IPS-18a (cell line): ENCODE data around the gene ETV3.
A peak's percentile ranks its signal among the peaks of the same experiment; 100 is the strongest.

Experiments
- H3K27ac ChIP-seq: one replicate; pipeline ENCODE4 v1.5.1; 2013; ENCODE audit warnings: low read length
- H3K27me3 ChIP-seq: one replicate; pipeline ENCODE4 v1.6.1; 2013; ENCODE audit warnings: mild to moderate bottlenecking, low read length; ENCODE audit not compliant: control insufficient read depth, insufficient read depth
- H3K36me3 ChIP-seq: one replicate; pipeline ENCODE4 v1.6.1; 2013; ENCODE audit warnings: low read depth, low read length; ENCODE audit not compliant: control insufficient read depth
- H3K4me1 ChIP-seq: one replicate; pipeline ENCODE4 v1.6.1; 2013; ENCODE audit warnings: low read depth, low read length; ENCODE audit not compliant: control insufficient read depth
- H3K4me3 ChIP-seq: one replicate; pipeline ENCODE4 v1.5.1; 2013; ENCODE audit warnings: low read length
- H3K9ac ChIP-seq: one replicate; pipeline ENCODE4 v1.6.1; 2013; ENCODE audit warnings: mild to moderate bottlenecking, low read length, moderate library complexity
- H3K9me3 ChIP-seq: one replicate; pipeline ENCODE4 v1.6.1; 2013; ENCODE audit warnings: low read depth, low read length; ENCODE audit not compliant: control insufficient read depth

The ETV3 gene

GRCh38 chr1:157136133-157136532 is 2.1 kb downstream of the ETV3 start:
- Histone ChIP-seq H3K36me3 (peaks cover 50% of the 10 kb centered on the region), H3K4me1 (peaks cover 33% of the 10 kb centered on the region), H3K27ac (no peak overlapping the region), H3K4me3 (peak overlapping the region; percentile 76), H3K9me3 (no peaks in the 10 kb centered on the region), H3K27me3 (no peaks in the 10 kb centered on the region), H3K9ac (no peak overlapping the region)

DNA sequence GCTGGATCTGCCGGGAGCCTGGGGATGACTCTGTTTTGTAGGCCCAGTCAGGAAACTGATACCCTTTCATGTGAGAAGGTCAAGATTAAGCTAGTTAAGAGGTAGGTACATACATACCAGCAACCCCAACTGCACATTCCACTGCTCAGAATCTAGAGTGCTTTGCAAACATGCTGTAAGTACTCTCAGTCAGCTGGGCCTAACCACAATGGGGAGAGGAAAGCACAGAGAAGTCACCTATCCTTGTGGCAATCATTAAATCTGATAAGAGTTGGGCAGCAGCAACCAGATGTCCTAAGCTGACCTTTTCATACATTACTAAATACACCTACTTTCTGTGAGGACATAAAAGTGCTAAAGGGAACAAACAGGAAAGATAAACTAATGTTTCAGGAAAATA is 2.5 kb downstream of the ETV3 start:
- no peak overlapping the region for H3K9ac ChIP-seq
- peaks cover 55% of the 10 kb centered on the region for H3K36me3 ChIP-seq
- H3K27me3 ChIP-seq: no peaks in the 10 kb centered on the region
- H3K4me3 ChIP-seq: no peak overlapping the region
- H3K27ac ChIP-seq: no peak overlapping the region
- peaks cover 31% of the 10 kb centered on the region for H3K4me1 ChIP-seq
- no peaks in the 10 kb centered on the region for H3K9me3 ChIP-seq

DNA sequence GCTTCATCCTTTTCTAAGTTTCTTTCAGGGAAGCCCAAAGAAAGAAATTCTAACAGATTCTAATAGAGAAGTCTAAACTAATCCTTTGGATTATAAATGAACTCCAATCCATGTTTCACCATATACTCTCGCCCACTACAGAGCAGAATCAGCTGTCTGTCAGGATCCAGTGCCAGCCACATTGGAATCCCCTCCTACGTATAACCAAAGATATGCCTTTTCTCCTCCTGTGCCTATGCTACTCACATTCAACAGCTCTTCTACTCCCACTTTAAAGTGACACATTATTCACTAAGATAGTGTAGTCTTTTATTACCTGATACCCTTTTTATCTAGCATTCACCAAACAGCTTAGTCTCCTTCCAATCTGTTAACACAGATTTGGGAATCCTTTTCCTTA is 3.1 kb downstream of the ETV3 start:
- no peak overlapping the region for H3K27ac ChIP-seq
- peaks cover 25% of the 10 kb centered on the region for H3K4me1 ChIP-seq

DNA sequence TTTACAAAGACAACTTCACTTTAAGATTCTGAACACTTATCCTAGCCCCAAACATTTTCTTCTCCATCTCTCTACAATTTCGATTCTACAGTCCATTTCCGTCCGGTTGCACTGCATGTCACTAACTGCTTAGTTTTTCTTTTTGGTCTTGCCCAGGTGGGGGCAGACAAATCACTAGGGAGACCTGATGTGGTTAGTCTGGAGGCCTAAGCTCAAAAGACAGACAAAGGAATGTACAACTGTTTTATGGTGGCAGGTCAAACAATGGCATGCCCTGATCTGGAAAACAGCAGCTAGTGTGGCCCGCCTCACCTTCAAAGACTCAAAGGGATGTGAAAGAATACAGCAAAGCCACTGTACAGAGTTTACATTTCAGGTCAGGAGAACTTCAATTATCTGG is 3.8 kb downstream of the ETV3 start:
- no peak overlapping the region for H3K4me3 ChIP-seq
- no peaks in the 10 kb centered on the region for H3K27me3 ChIP-seq
- H3K27ac ChIP-seq: no peak overlapping the region
- H3K36me3 ChIP-seq: peaks cover 65% of the 10 kb centered on the region
- H3K9ac ChIP-seq: no peak overlapping the region
- H3K9me3 ChIP-seq: no peaks in the 10 kb centered on the region
- H3K4me1 ChIP-seq: peaks cover 19% of the 10 kb centered on the region

More for the DNA sequence above, 3.1 kb downstream of the ETV3 start:
- H3K9ac ChIP-seq: no peak overlapping the region
- no peak overlapping the region for H3K4me3 ChIP-seq
- no peaks in the 10 kb centered on the region for H3K9me3 ChIP-seq
- peaks cover 61% of the 10 kb centered on the region for H3K36me3 ChIP-seq
- no peaks in the 10 kb centered on the region for H3K27me3 ChIP-seq

DNA sequence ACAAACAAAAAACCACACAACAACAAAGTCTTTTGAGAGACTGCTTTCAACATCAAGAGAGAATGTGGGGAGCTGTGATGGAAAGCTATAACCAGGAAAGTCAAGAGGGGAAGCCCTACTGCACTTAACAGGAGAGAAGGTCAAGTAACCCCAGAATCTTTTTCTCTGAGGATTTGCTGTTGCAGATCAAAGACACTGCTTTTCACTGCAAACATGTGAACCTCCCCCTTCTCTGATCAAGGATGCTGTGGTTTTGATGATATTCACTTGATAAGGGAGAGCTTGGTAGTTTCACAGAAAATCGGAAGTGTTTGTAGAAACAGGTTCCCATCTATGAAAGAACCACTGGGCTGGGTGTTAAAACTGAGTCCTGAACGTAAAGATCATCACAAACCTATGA is 4.8 kb downstream of the ETV3 start:
- H3K4me3 ChIP-seq: no peak overlapping the region
- H3K27ac ChIP-seq: no peak overlapping the region
- peaks cover 12% of the 10 kb centered on the region for H3K4me1 ChIP-seq
- no peaks in the 10 kb centered on the region for H3K9me3 ChIP-seq
- H3K27me3 ChIP-seq: no peaks in the 10 kb centered on the region
- peaks cover 75% of the 10 kb centered on the region for H3K36me3 ChIP-seq
- no peak overlapping the region for H3K9ac ChIP-seq

DNA sequence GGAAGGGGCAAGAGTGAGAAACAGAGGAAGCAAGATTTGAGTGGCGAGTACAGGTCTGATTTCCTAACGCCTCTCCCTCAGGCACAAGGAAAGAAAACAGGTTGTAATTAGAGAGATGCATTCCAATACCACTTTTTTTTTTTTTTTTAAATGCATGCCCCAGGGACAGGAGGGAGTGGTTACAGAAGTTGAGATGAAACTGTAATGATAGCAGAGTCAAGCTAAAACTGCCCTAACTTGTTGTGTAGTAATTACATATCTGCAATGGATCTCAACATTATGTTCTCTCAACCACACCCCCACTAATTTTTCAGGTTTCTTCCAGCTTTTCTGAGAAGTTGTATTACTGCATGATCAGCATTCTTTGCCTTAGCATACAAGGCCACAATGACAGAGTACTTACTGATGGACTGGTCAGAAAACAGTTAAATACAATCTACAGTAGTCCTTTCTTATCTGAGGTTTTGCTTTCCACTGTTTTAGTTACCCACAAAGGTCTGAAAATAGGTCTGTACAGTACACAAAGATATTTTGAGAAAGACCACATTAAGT is 5.5 kb downstream of the ETV3 start:
- no peaks in the 10 kb centered on the region for H3K9me3 ChIP-seq
- H3K27me3 ChIP-seq: no peaks in the 10 kb centered on the region
- no peak overlapping the region for H3K27ac ChIP-seq
- peaks cover 80% of the 10 kb centered on the region for H3K36me3 ChIP-seq
- H3K4me1 ChIP-seq: peaks cover 12% of the 10 kb centered on the region
- H3K4me3 ChIP-seq: no peak overlapping the region
- H3K9ac ChIP-seq: no peak overlapping the region

DNA sequence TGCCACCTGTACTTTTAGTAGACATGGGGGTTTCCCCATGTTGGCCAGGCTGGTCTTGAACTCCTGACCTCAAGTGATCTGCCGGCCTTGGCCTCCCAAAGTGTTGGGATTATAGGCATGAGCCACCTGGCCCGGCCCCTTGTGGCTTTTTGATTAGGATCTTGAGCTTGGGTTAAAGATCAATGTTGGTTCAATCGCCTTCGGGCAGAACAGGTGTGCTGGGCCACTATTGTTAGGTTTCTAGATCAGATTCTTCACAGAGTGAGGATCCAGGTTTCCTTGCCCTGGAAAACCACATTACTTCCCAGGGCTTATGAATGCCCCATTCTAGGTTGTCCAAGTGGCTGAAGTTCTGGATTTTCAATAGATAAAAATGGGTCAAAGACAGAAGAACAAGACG is 6.1 kb downstream of the ETV3 start:
- H3K27ac ChIP-seq: no peak overlapping the region
- peaks cover 12% of the 10 kb centered on the region for H3K4me1 ChIP-seq
- H3K27me3 ChIP-seq: no peaks in the 10 kb centered on the region
- H3K9ac ChIP-seq: no peak overlapping the region
- H3K9me3 ChIP-seq: no peaks in the 10 kb centered on the region
- peaks cover 86% of the 10 kb centered on the region for H3K36me3 ChIP-seq
- H3K4me3 ChIP-seq: no peak overlapping the region

GRCh38 chr1:157131281-157131680 is 6.9 kb downstream of the ETV3 start:
- no peaks in the 10 kb centered on the region for H3K9me3 ChIP-seq
- H3K4me1 ChIP-seq: peaks cover 3% of the 10 kb centered on the region
- H3K36me3 ChIP-seq: peaks cover 90% of the 10 kb centered on the region
- no peak overlapping the region for H3K27ac ChIP-seq
- H3K9ac ChIP-seq: no peak overlapping the region
- no peak overlapping the region for H3K4me3 ChIP-seq
- no peaks in the 10 kb centered on the region for H3K27me3 ChIP-seq

GRCh38 chr1:157124855-157125254 is 13.3 kb downstream of the ETV3 start:
- Histone ChIP-seq H3K4me1 (no peaks in the 10 kb centered on the region), H3K27me3 (no peaks in the 10 kb centered on the region), H3K36me3 (peaks cover 62% of the 10 kb centered on the region), H3K27ac (no peak overlapping the region), H3K9me3 (no peaks in the 10 kb centered on the region), H3K4me3 (no peak overlapping the region), H3K9ac (no peak overlapping the region)

DNA sequence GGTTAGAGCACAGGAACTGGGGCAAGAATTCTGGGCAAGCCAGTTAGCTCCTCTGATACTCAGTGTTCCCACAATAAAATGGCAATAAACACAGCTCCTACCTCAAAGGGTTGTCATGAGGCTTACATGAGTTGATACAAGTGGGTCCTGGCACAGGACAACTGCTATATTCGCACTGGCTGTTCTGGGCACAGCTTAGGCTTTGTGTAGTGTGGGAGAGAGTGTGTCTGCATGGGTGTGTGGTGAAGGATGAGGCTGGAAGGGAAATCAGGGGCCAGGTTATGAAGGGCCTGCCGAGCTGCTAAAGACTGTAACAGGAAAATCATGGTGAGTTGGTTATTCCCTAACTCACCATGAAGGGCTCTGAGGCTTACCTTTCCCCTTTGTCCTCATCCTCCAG is 18.7 kb downstream of the ETV3 start:
- no peaks in the 10 kb centered on the region for H3K9me3 ChIP-seq
- H3K27ac ChIP-seq: no peak overlapping the region
- no peak overlapping the region for H3K4me3 ChIP-seq
- no peaks in the 10 kb centered on the region for H3K27me3 ChIP-seq
- H3K4me1 ChIP-seq: peaks cover 15% of the 10 kb centered on the region
- peaks cover 18% of the 10 kb centered on the region for H3K36me3 ChIP-seq
- H3K9ac ChIP-seq: no peak overlapping the region

DNA sequence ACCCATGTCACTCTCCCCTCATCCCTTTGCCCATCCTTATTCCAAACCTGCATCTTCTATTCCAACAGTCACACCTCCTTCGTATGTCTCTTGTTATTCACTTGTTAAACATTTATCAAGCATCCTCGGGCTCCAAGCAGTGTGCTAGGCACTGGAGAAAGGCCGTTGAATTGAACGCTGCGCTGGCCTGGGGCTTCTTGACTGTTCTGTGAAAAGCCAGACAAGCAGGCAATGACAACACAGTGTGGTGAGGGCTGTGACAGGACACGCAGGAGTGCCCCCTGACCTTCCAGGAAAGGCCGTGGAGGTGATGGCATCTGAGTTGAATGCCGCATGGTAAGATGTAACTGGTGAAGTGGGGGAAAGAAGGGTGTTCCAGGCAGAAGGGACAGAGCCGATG is 19.2 kb downstream of the ETV3 start:
- no peak overlapping the region for H3K27ac ChIP-seq
- no peaks in the 10 kb centered on the region for H3K9me3 ChIP-seq
- H3K4me3 ChIP-seq: no peak overlapping the region
- no peaks in the 10 kb centered on the region for H3K27me3 ChIP-seq
- H3K9ac ChIP-seq: no peak overlapping the region
- H3K36me3 ChIP-seq: peaks cover 15% of the 10 kb centered on the region
- peaks cover 17% of the 10 kb centered on the region for H3K4me1 ChIP-seq

- H3K4me1 ChIP-seq: peaks cover 29% of the 10 kb centered on the region
- H3K27me3 ChIP-seq: peaks cover 2% of the 10 kb centered on the region
- H3K27ac ChIP-seq: no peak overlapping the region
Observed at GRCh38 chr1:157117527-157118057, 20.6 kb downstream of the ETV3 start.

More at GRCh38 chr1:157117527-157118057, 20.6 kb downstream of the ETV3 start:
- Histone ChIP-seq H3K4me3 (no peak overlapping the region), H3K36me3 (peaks cover 1% of the 10 kb centered on the region), H3K9me3 (no peaks in the 10 kb centered on the region), H3K9ac (no peak overlapping the region)
